Testis (tissue), 3 donors: Measurements from ENCODE around the gene R3HDM2. TPM values are rescaled to one million over a fixed set of nuclear protein-coding genes. Genes with fewer than 3 reads are reported as not detected.

Source experiments
- DNase-seq: peaks from one replicate; pipeline ENCODE4 v3.0.0-alpha.2; 2019
- H3K27ac ChIP-seq, 2 donors: fragments of 200-600 bp; sonication (generic); one replicate each; pipeline ENCODE4 v1.5.1; 2019
- H3K27me3 ChIP-seq: fragments of 200-600 bp; sonication (generic); one replicate; pipeline ENCODE4 v1.5.1; 2019
- H3K36me3 ChIP-seq: fragments of 200-600 bp; sonication (generic); one replicate; pipeline ENCODE4 v1.5.1; 2017; ENCODE audit warnings: low read depth; ENCODE audit errors: missing control alignments
- H3K4me1 ChIP-seq: fragments of 200-600 bp; sonication (generic); one replicate; pipeline ENCODE4 v1.5.1; 2019
- H3K4me3 ChIP-seq, 2 donors: fragments of 200-600 bp; sonication (generic); one replicate each; pipeline ENCODE4 v1.5.1; 2017 to 2019
- H3K9me3 ChIP-seq: fragments of 200-600 bp; sonication (generic); one replicate; pipeline ENCODE4 v1.5.1; 2017
- POLR2A ChIP-seq: fragments of 450-650 bp; IDR thresholded peaks from one replicate; pipeline ENCODE4 v1.6.1; 2017; ENCODE audit warnings: antibody characterized with exemption, mild to moderate bottlenecking, moderate library complexity
- WGBS, 2 donors: methylation state at CpG; one replicate each; pipeline ENCODE4 v1.1.5; 2018; 5-methylcytosine and 5-hydroxymethylcytosine counted together
- intact Hi-C: fragments of 100-400 bp; cut with DNase I; formaldehyde crosslinking; loops from one replicate; pipeline ENCODE4 v1.15.1; 2023; ENCODE audit warnings: low total_unique reads
- polyA plus RNA-seq: library from polyadenylated mRNA; stranded (reverse); fragments of 350-450 nt; fragmentation: Illumina TruSeq; extraction: RNeasy Lipid Tissue Mini Kit (QIAGEN cat#74804); gene quantifications from one replicate; pipeline ENCODE4 v1.2.3, GENCODE V29; 2014; ENCODE audit warnings: low read depth, low replicate concordance; ENCODE audit not compliant: insufficient read depth
- total RNA-seq, 2 donors: library from RNA; depleted of rRNA; stranded (reverse); fragments of >200 nt; gene quantifications; one replicate each; pipeline ENCODE4 v1.2.3, GENCODE V29; 2016
- TF ChIP-seq, protein P1 (sequence below), 3 experiments: fragments of 450-650 bp in 2 of 3; fragments of 200-600 bp in 1 of 3; sonication (generic) in 1 of 3; IDR thresholded peaks; one replicate each; pipeline ENCODE4 v1.5.1; 2016 to 2019; ENCODE audit warnings: antibody characterized with exemption in 3 of 3, mild to moderate bottlenecking in 2 of 3, moderate library complexity in 1 of 3

R3HDM2 gene
- total and polyA plus RNA-seq, 3 donors from 2014 or later, result 54.6 to 93.9 (median 92.0) TPM

DNA sequence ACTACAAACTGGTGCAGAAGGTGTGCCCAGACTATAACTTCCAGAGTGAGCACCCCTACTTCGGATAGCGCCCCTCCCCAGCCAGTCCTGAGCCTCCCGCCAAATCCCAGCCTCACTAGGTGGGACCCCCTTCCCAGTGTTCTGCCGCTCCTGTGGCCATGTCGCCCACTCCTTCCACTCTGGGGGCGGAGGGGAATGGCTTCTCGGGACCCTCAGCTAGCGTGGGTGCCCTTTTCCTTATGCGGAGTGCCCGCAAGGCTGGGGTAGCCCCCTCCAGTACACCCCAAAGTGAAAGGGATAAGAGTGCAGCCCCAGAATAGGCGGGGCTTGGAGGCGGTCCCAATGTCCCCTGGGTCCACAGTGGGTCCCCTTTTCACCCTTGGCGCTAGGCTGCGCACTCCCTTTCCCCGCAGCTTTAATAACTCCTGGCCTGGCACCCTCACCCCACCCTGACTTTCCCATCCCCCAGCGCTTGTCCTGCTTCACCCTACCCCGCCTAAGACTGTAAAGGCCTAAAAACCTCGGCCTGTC is 205.1 kb downstream of the R3HDM2 start:
- WGBS, 2 donors, result 50 to 60% methylated on average over 14 to 18 of the region's 18 CpGs
- no peaks in the 10 kb centered on the region for H3K36me3 ChIP-seq
- H3K27me3 ChIP-seq, result no peaks in the 10 kb centered on the region
- DNase-seq, result no peak
- no peak overlapping the region for H3K4me3 ChIP-seq
- intact Hi-C loops, result no loop called here
- H3K27ac ChIP-seq, result no peak overlapping the region
- no peaks in the 10 kb centered on the region for H3K9me3 ChIP-seq
- peaks cover 22% of the 10 kb centered on the region for H3K4me1 ChIP-seq
- no peak for TF ChIP-seq POLR2A
- TF ChIP-seq, protein P1, sequence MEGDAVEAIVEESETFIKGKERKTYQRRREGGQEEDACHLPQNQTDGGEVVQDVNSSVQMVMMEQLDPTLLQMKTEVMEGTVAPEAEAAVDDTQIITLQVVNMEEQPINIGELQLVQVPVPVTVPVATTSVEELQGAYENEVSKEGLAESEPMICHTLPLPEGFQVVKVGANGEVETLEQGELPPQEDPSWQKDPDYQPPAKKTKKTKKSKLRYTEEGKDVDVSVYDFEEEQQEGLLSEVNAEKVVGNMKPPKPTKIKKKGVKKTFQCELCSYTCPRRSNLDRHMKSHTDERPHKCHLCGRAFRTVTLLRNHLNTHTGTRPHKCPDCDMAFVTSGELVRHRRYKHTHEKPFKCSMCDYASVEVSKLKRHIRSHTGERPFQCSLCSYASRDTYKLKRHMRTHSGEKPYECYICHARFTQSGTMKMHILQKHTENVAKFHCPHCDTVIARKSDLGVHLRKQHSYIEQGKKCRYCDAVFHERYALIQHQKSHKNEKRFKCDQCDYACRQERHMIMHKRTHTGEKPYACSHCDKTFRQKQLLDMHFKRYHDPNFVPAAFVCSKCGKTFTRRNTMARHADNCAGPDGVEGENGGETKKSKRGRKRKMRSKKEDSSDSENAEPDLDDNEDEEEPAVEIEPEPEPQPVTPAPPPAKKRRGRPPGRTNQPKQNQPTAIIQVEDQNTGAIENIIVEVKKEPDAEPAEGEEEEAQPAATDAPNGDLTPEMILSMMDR (IDR thresholded peaks at IDR 0.05), result no peak

DNA sequence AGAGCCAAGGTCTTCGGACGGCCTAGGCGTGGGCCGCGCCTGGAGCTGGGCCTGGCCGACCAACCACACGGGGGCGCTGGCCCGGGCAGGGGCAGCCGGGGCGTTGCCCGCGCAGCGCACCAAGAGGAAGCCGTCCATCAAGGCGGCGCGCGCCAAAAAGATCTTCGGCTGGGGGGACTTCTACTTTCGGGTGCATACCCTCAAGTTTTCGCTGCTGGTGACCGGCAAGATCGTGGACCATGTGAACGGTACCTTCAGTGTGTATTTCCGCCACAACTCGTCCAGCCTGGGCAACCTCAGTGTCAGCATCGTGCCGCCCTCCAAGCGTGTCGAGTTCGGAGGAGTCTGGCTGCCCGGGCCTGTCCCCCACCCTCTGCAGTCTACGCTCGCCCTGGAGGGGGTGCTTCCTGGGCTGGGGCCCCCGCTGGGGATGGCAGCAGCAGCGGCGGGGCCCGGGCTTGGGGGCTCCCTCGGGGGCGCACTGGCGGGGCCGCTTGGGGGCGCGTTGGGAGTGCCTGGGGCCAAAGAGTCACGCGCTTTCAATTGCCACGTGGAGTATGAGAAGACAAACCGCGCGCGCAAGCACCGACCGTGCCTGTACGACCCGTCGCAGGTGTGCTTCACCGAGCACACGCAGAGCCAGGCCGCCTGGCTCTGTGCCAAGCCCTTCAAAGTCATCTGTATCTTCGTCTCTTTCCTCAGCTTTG is 205.7 kb downstream of the R3HDM2 start:
- no peaks in the 10 kb centered on the region for H3K27me3 ChIP-seq

GRCh38 chr12:57224278-57224972 is 206.4 kb downstream of the R3HDM2 start:
- Histone ChIP-seq H3K4me1 (peaks cover 15% of the 10 kb centered on the region), H3K9me3 (no peaks in the 10 kb centered on the region), H3K27me3 (no peaks in the 10 kb centered on the region), H3K36me3 (no peaks in the 10 kb centered on the region), H3K27ac (no peak overlapping the region), H3K4me3 (peak overlapping the region; percentile 26 to 43)
- intact Hi-C loops, result no loop called here
- TF ChIP-seq, protein P1 (IDR thresholded peaks at IDR 0.05), result no peak
- no peak for TF ChIP-seq POLR2A
- 60% methylated on average over 5 to 30 of the region's 30 CpGs for WGBS, 2 donors
- no peak for DNase-seq

More for the DNA sequence above, 205.7 kb downstream of the R3HDM2 start:
- Histone ChIP-seq H3K36me3 (no peaks in the 10 kb centered on the region), H3K9me3 (no peaks in the 10 kb centered on the region), H3K27ac (no peak overlapping the region), H3K4me3 (peak overlapping the region; percentile 26 to 43), H3K4me1 (peaks cover 16% of the 10 kb centered on the region)
- WGBS, 2 donors, result 24 to 42% methylated on average over 16 to 52 of the region's 61 CpGs
- intact Hi-C loops, result no loop called here
- TF ChIP-seq, protein P1 (IDR thresholded peaks at IDR 0.05), result peak; percentile 30 to 41 (median 31)
- TF ChIP-seq POLR2A, result no peak
- DNase-seq, result no peak

GRCh38 chr12:57223191-57224165 is 207.4 kb downstream of the R3HDM2 start:
- no peak for TF ChIP-seq POLR2A
- TF ChIP-seq, protein P1 (IDR thresholded peaks at IDR 0.05), result no peak
- no peaks in the 10 kb centered on the region for H3K9me3 ChIP-seq
- H3K27me3 ChIP-seq, result no peaks in the 10 kb centered on the region
- intact Hi-C loops, result no loop called here
- no peak overlapping the region for H3K4me3 ChIP-seq
- 80 to 86% methylated on average over 22 of the region's 22 CpGs for WGBS, 2 donors
- H3K27ac ChIP-seq, result no peak overlapping the region
- peaks cover 7% of the 10 kb centered on the region for H3K4me1 ChIP-seq
- no peak for DNase-seq
- no peaks in the 10 kb centered on the region for H3K36me3 ChIP-seq
